Measurements from ENCODE around the gene FBXO15.

FBXO15 gene

DNA sequence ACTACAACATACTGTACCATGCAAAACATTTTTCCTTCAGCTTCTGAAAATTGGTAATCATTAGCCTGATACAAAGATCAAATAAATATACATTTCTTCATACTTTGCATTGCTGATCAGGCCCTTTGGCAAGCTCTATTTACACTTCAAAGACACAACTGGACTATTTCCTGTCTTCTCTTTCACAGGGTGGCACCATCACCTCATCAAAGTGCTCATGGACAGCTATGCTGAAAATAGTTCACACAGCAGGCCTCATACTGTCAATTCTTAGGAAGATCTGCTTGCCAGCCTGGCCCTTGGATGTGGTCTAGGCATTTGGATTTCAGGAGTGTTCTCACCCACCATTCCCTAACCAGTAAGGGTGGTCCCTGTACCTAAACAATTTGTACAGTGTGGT, 33.9 kb downstream of the FBXO15 start:
- DNase-seq (ENCODE audit: low read depth), result no peak

DNA sequence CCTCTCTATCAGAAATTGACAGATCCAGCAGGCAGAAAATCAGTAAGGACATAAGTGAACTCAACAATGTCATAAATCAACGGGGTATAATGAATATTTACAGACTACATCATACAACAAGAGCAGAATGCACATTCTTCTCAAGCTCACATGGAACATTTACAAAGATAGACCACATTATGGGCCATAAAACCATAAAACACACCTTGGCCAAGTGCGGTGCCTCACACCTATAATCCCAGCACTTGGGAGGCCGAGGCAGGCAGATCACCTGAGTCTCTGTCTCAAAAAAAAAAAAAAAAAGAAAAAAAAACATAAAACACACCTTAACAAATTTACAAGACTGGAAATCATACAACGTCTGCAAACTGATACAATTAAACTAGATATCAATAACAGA, 36.7 kb downstream of the FBXO15 start:
- no peak for DNase-seq (ENCODE audit: low read depth)

GRCh38 chr18:74110149-74110548, 37.5 kb downstream of the FBXO15 start:
- no peak for DNase-seq (ENCODE audit: low read depth)

- no peak for DNase-seq (ENCODE audit: low read depth)
These were observed 39.2 kb downstream of the FBXO15 start for GRCh38 chr18:74108460-74108859.

DNA sequence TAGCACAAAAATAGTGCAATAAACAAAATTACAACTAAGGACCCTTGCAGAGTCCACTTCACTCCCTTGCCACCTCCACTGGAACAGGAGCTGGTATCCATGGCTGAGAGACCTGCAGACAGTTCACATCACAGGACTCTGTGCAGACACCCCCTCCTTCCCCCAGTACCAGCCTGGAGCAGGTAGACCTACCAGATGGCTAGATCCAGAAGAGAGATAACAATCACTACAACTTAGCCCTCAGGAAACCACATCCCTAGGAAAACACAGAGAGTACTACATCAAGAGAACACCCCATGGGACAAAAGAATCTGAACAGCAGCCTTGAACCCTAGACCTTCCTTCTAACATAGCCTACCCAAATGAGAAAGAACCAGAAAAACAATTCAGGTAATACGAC, 49.8 kb downstream of the FBXO15 start:
- no peak for DNase-seq (ENCODE audit: low read depth)

- DNase-seq (ENCODE audit: low read depth), result no peak
These were observed 54.7 kb downstream of the FBXO15 start for GRCh38 chr18:74092922-74093321.

GRCh38 chr18:74084184-74084855, 63.3 kb downstream of the FBXO15 start:
- DNase-seq (ENCODE audit: low read depth), result no peak

GRCh38 chr18:74083557-74083952, 64.1 kb downstream of the FBXO15 start:
- DNase-seq (ENCODE audit: low read depth), result no peak

- DNase-seq (ENCODE audit: low read depth), result no peak
These were observed 64.7 kb downstream of the FBXO15 start for GRCh38 chr18:74082742-74083556.

DNA sequence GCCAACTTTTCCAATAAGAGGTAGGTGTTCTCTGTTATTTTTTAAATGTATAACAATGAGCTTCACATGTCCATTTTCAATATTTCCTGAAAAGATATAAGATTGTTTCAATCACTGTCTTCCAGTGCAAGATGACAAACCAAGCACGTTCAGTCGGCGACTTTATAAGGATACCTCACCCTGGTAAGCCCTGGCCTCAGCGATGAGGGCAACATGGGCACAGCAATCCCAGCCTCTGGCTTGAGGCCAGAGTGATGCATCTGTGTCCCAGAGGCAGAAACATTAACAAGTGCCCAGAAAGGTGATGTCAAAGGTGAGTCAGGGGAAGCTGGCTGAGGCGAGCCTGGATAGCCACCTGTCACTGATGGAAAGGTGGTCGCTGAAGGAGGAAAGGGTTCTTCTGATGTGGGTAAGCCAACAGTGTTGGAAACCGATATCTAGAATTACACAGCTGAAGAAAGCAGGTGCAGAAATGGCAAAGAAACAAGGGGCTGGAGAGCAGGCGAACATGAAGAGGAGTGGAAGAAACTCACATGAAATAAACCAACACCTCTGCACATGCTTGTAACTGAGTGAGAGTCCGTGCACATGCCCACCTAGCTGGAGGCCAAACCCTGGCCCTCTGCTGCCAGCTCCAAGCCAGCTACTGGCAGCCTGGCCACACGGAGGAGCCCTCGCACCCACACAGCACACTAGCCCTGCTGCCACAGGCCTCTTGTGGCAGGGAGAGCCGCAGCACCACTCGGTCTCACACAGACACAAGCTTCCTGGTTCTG, 65.5 kb downstream of the FBXO15 start:
- DNase-seq (ENCODE audit: low read depth), result peak; percentile 45

- DNase-seq (ENCODE audit: low read depth), result no peak
These were observed 69.4 kb downstream of the FBXO15 start for GRCh38 chr18:74078257-74078656.

DNA sequence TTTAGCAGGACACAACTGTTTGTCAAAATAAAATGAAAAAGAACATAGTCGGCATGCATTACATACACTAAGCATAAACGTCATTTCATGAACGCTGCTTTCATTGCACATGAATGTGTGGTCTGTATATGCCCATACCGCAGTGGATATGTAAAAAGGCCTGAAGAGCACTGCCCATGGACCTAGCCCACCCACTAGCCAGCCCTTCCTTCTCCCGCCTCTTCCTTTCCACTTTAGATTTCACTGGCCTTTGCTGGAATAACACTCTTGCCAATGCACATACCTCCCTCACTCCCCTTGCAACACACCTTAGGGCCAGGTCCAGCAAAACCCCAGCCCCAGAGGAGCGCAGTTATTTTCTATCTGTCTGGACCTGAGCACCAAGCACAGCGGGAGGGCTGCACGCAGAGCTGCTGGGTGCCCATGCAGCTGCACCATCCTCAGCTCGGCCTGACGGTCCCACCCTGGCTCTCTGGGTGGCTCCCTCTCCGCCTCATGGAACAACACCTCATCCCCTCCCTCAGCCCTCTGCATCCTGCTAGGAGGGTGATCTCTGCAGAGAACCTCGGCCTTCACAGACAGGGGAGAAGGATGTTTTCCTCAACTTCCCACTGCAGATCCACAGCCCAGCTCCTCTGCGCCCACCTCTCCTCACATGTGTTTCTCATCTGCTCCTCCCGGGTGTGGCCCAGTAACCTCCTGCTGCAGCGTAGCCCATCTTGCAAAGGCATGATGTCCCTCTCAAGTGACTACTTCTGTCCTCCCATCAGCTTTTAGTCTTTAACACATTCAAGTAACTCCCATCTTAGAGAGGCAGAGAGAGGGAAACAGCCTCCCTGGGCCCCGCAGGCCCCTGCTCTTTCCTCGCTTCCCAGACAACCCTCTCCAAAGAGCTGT, 72.7 kb downstream of the FBXO15 start:
- no peak for DNase-seq (ENCODE audit: low read depth)

DNA sequence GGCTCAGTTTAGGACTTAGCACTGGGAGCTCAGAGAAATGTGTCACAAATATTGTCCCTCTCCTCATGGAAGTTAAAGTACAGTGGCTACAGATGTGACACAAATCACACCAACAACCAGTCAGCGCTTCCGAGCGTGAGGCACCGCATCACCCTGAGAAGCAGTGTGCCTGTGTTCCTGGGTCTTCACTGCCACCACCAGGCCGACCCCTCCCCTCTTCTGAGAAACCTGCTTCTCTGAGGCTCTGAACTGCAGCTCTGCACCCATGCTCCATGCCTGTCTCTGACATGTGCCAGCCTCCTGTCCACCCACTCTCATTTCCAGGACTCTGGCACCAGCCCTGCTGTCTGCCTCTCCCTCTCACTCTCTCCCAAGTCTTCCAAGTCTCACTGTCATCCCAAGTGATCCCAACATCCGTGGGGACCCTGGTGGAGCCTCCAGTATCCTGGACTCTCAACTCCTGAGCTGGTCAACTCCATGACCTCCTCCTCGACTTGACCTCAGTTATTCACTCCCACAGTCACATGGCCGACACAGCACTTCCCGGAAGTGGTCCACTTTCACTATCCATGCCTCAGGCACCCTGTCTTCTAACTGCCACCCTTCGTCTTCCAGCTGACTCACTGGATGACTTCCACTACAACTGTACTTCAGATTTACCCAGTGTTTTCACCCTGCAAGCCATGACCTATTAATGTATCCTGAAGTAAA, 73.5 kb downstream of the FBXO15 start:
- DNase-seq (ENCODE audit: low read depth), result no peak

GRCh38 chr18:74069178-74070050, 78.2 kb downstream of the FBXO15 start:
- DNase-seq (ENCODE audit: low read depth), result no peak

- no peak for DNase-seq (ENCODE audit: low read depth)
These were observed 79.3 kb downstream of the FBXO15 start for GRCh38 chr18:74068296-74068695.

GRCh38 chr18:74066018-74066417, 81.6 kb downstream of the FBXO15 start:
- DNase-seq (ENCODE audit: low read depth), result no peak

DNA sequence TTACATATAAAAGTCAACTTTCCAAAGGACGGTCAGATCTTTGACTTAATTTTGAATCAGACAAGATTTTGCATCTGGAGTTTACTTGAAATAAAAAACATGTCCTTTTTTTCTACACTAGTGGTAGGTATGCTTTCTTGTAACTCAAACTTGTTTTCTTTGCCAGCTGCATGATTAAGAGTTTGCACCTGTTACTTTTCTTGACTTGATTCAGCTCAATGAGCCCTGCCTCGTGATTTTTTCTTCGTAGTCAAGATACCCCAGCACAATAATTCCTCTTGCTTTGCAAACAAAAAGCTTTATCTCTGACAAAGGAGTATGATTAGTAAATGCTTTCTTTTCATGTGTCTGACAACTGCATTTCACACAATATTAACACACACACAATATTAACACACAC, 82.3 kb downstream of the FBXO15 start:
- DNase-seq (ENCODE audit: low read depth), result no peak

DNA sequence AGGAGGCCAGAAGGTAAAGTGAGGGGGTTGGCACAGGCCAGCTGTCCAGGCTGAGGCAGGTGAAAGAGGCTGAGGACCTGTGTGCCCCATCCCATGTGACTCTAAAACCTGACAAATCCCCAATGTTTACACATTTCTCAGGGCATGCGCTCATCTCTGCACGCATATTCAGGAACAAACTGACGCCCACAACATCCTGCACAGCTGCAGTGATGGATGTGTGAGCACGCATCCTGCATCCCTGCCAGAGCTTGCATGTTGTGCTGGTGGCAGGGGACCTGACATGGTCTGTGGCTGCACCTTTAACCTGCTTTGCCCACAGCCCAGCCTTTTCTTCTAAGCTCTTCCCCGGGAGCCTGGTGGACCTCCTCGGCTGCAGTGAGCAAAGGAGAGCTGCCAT, 83.1 kb downstream of the FBXO15 start:
- DNase-seq (ENCODE audit: low read depth), result no peak

GRCh38 chr18:74063557-74063956, 84.1 kb downstream of the FBXO15 start:
- no peak for DNase-seq (ENCODE audit: low read depth)

DNA sequence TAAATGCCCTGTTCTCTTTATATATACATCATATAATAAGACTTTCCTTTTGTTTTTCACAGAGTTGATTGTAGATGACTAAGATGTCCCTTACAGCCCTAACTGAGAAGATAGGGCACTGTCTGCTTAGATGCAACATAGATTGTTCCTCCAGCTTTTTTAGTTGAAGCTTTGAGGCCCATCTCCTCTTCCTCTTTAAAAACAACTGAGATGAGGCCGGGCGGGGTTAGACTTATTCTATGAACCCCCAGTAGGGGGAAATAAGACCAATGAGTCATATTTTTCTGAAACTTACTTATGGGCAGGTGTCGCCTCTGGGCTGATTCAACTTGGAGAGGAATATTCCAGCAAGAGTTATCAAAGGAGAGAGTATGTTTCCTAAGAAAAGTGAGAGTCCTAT, 84.6 kb downstream of the FBXO15 start:
- DNase-seq (ENCODE audit: low read depth), result no peak
